ENCODE results near the gene CDIPT. TPM values are rescaled to one million over a fixed set of nuclear protein-coding genes. Genes with fewer than 3 reads are reported as not detected.

CDIPT gene
- total and polyA plus RNA-seq, 10 of the 15 experiments (the other 5 are each of a cell fraction or from before 2014, with no cell fraction given), result 0.87 to 36.4 (median 27.1) TPM

DNA sequence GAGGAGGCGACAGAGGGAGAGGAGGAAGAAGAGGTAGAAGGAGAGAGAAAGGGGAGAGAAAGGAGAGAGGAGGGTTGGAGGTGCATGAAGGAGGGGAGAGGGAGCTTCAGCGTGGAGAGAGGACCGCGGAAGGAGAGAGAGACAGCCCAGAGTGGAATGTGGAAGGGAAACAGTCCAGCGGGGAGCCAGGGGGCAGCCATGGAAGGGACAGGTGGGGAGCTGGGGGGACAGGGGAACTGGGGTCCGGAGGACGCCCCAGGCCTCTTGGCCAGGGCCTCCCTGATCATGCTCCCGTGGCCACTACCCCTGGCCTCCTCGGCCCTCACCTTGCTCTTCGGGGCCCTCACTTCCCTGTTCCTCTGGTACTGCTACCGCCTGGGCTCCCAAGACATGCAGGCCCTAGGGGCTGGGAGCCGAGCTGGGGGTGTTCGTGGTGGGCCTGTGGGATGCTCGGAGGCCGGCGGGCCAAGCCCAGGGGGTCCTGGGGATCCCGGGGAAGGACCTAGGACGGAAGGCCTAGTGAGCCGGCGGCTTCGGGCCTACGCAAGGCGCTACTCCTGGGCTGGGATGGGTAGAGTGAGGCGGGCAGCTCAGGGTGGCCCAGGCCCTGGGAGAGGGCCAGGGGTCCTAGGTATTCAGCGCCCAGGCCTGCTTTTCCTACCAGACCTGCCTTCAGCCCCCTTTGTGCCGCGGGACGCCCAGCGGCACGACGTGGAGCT, 38.0 kb upstream of the CDIPT start:
- RAD21 ChIA-PET (ENCODE audit: unreplicated experiment), result interaction anchor here (1.6 kb wide), 1 partner anchor 131 kb away, joined by 5 read pairs; no protein-coding TSS in a partner anchor
- Histone ChIP-seq H3K9me3 (replicated peaks; ENCODE audit: control insufficient read depth, insufficient read depth, low read length) (no peaks in the 10 kb centered on the region), H3K4me1 (ENCODE audit: control insufficient read depth, insufficient read depth, low read length) (peaks cover 3% of the 10 kb centered on the region; the same call in 1 of the 2 replicates), H3K27me3 (replicated peaks in 1 of 2; ENCODE audit: control insufficient read depth in 2 of 2, insufficient read depth in 2 of 2, low read length in 1 of 2) (no peaks in the 10 kb centered on the region; a peak in 1 of 4 replicates), H3K4me2 (ENCODE audit: control insufficient read depth, insufficient read depth) (peak overlapping the region; percentile 90; the same call in 1 of the 2 replicates), H4K20me1 (ENCODE audit: control insufficient read depth, insufficient read depth) (no peaks in the 10 kb centered on the region), H3K36me3 (ENCODE audit: control insufficient read depth in 2 of 2, insufficient read depth in 2 of 2, low read length in 1 of 2) (no peaks in the 10 kb centered on the region), H3K27ac (ENCODE audit: control insufficient read depth, insufficient read depth) (no peak overlapping the region), H2AFZ (ENCODE audit: control insufficient read depth, low read depth, low read length) (no peak overlapping the region; the same call in 1 of the 2 replicates), H3K9ac (ENCODE audit: control insufficient read depth, insufficient read depth, low read length) (no peak overlapping the region), H3K4me3 (no peak overlapping the region), H3K79me2 (ENCODE audit: control insufficient read depth, insufficient read depth, low read length) (no peaks in the 10 kb centered on the region)
- FAIRE-seq (no peak), DNase-seq (ENCODE audit: low read depth, low spot score) (no peak), ATAC-seq (no peak)
- BruUV-seq (replicated peaks), result no TSS peak
- TF ChIP-seq, protein P1, sequence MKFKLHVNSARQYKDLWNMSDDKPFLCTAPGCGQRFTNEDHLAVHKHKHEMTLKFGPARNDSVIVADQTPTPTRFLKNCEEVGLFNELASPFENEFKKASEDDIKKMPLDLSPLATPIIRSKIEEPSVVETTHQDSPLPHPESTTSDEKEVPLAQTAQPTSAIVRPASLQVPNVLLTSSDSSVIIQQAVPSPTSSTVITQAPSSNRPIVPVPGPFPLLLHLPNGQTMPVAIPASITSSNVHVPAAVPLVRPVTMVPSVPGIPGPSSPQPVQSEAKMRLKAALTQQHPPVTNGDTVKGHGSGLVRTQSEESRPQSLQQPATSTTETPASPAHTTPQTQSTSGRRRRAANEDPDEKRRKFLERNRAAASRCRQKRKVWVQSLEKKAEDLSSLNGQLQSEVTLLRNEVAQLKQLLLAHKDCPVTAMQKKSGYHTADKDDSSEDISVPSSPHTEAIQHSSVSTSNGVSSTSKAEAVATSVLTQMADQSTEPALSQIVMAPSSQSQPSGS (IDR thresholded peaks at IDR 0.05; ENCODE audit: low read length), result no peak
- TF ChIP-seq ZBED1 (IDR thresholded peaks at IDR 0.05; ENCODE audit: borderline replicate concordance) (no peak), FOXK2 (IDR thresholded peaks at IDR 0.05) (0 out of 2 replicates have a peak, but pooled peaks have one; percentile 38), FOS (IDR thresholded peaks at IDR 0.05; ENCODE audit: borderline replicate concordance, extremely low read depth, insufficient read length) (no peak), RBBP5 (conservative IDR thresholded peaks at IDR 0.05) (no peak), NBN (IDR thresholded peaks at IDR 0.05) (no peak)
- TF ChIP-seq, protein P2, sequence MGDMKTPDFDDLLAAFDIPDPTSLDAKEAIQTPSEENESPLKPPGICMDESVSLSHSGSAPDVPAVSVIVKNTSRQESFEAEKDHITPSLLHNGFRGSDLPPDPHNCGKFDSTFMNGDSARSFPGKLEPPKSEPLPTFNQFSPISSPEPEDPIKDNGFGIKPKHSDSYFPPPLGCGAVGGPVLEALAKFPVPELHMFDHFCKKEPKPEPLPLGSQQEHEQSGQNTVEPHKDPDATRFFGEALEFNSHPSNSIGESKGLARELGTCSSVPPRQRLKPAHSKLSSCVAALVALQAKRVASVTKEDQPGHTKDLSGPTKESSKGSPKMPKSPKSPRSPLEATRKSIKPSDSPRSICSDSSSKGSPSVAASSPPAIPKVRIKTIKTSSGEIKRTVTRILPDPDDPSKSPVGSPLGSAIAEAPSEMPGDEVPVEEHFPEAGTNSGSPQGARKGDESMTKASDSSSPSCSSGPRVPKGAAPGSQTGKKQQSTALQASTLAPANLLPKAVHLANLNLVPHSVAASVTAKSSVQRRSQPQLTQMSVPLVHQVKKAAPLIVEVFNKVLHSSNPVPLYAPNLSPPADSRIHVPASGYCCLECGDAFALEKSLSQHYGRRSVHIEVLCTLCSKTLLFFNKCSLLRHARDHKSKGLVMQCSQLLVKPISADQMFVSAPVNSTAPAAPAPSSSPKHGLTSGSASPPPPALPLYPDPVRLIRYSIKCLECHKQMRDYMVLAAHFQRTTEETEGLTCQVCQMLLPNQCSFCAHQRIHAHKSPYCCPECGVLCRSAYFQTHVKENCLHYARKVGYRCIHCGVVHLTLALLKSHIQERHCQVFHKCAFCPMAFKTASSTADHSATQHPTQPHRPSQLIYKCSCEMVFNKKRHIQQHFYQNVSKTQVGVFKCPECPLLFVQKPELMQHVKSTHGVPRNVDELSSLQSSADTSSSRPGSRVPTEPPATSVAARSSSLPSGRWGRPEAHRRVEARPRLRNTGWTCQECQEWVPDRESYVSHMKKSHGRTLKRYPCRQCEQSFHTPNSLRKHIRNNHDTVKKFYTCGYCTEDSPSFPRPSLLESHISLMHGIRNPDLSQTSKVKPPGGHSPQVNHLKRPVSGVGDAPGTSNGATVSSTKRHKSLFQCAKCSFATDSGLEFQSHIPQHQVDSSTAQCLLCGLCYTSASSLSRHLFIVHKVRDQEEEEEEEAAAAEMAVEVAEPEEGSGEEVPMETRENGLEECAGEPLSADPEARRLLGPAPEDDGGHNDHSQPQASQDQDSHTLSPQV (IDR thresholded peaks at IDR 0.05), result no peak
- in situ Hi-C loops (cut with MboI), result no loop called here
- CTCF ChIA-PET, result no interaction called here
- WGBS (ENCODE audit: insufficient coverage, insufficient replicate concordance, low lambda C conversion rate, missing lambda C conversion rate), result 55% methylated on average over 22 of the region's 31 CpGs
- intact Hi-C loops (cut with micrococcal nuclease; ENCODE audit: unreplicated experiment), result loop anchor here (10.0 kb wide), 1 partner anchor 124 kb away; the partner anchor contains the start of gene C16orf92
- SMC1A ChIA-PET (ENCODE audit: uncharacterized antibody, unreplicated experiment), result interaction anchor here (0.6 kb wide), 1 partner anchor 757 kb away, joined by 4 read pairs; no protein-coding TSS in a partner anchor
- POLR2A ChIA-PET, result no interaction called here
